ENCODE measurements around the gene RGS3. TPM values are rescaled to one million over a fixed set of nuclear protein-coding genes. Genes with fewer than 3 reads are reported as not detected.

The RGS3 gene
- total and polyA plus RNA-seq, 2 donors (not counting 3 experiments of a cell fraction or from before 2014, with no cell fraction given) = 356 to 416 TPM

GRCh38 chr9:113599646-113600022 is 136.1 kb downstream of the RGS3 start:
- ChIA-PET POLR2A (interaction anchor here (1.1 to 7.5 kb wide), 6 partner anchors 8 to 56 kb away, joined by 3 to 75 read pairs (median 8); no protein-coding TSS in a partner anchor), CTCF (interaction anchor here (0.7 to 18.1 kb wide), 7 partner anchors 8 to 153 kb away, joined by 3 to 1173 read pairs (median 5); no protein-coding TSS in a partner anchor)
- TF ChIP-seq JUN (IDR thresholded peaks at IDR 0.05; ENCODE audit: borderline replicate concordance, insufficient read depth, insufficient read length, low read depth) (peak; percentile 41), EZH2 (IDR thresholded peaks at IDR 0.05; ENCODE audit: borderline replicate concordance, low read depth, low read length, severe bottlenecking) (no peak), POLR2AphosphoS5 (IDR thresholded peaks at IDR 0.05; ENCODE audit: insufficient read depth, low read depth, low read length) (peak; percentile 51), POLR2A (IDR thresholded peaks at IDR 0.05; ENCODE audit: low read depth, low read length) (peak; percentile 47)
- FAIRE-seq (peak; percentile 87), DNase-seq (ENCODE audit: low read depth, low spot score) (peak; percentile 81)
- dilution Hi-C loops (cut with MboI; ENCODE audit: extremely low pct_ligation_motif_present, low sequenced_read_pairs) (loop anchor here (10.0 kb wide), 1 partner anchor 55 kb away; no protein-coding TSS in a partner anchor), intact Hi-C loops (cut with micrococcal nuclease) (loop anchor here (1.0 kb wide), 3 partner anchors 10 to 35 kb away; no protein-coding TSS in a partner anchor)
- Histone ChIP-seq H3K9me1 (replicated peaks; ENCODE audit: control insufficient read depth, extremely low read depth, insufficient read depth, low read length) (no peaks in the 10 kb centered on the region), H4K20me1 (replicated peaks; ENCODE audit: control insufficient read depth, extremely low read depth, insufficient read depth, low read length) (no peaks in the 10 kb centered on the region), H3K27me3 (ENCODE audit: control insufficient read depth in 2 of 2, insufficient read depth in 2 of 2, low read length in 2 of 2) (no peaks in the 10 kb centered on the region), H3K36me3 (ENCODE audit: control insufficient read depth in 2 of 2, extremely low read depth in 1 of 2, insufficient read depth in 2 of 2, low read length in 2 of 2) (peaks cover 24 to 29% of the 10 kb centered on the region in 2 experiments), H3K79me2 (ENCODE audit: control insufficient read depth, insufficient read depth, low read length) (peaks cover 38% of the 10 kb centered on the region), H3K9ac (replicated peaks; ENCODE audit: extremely low read depth, insufficient read depth, low read length) (peak overlapping the region; percentile 50), H3K27ac (ENCODE audit: insufficient read depth, low read depth, low read length) (peak overlapping the region; percentile 90), H3K4me3 (replicated peaks in 1 of 3; ENCODE audit: insufficient read depth in 1 of 3, low read depth in 1 of 3, low read length in 3 of 3) (no peak overlapping the region), H3K4me1 (ENCODE audit: control insufficient read depth, extremely low read depth, insufficient read depth, low read length) (peaks cover 65% of the 10 kb centered on the region), H3K4me2 (ENCODE audit: insufficient read depth, low read length) (no peak overlapping the region), H2AFZ (ENCODE audit: low read depth, low read length) (no peak overlapping the region), H3K9me3 (replicated peaks; ENCODE audit: control insufficient read depth, insufficient read depth, low read length) (no peaks in the 10 kb centered on the region)
- BruUV-seq (replicated peaks) = no TSS peak

GRCh38 chr9:113600023-113600823 is 136.7 kb downstream of the RGS3 start:
- peaks cover 32% of the 10 kb centered on the region for H3K79me2 ChIP-seq (ENCODE audit: control insufficient read depth, insufficient read depth, low read length)
- H3K4me1 ChIP-seq (ENCODE audit: control insufficient read depth, extremely low read depth, insufficient read depth, low read length) = peaks cover 64% of the 10 kb centered on the region
- peak overlapping the region; percentile 90 for H3K27ac ChIP-seq (ENCODE audit: insufficient read depth, low read depth, low read length)
- ChIA-PET POLR2A (interaction anchor here (0.6 to 7.5 kb wide), 9 partner anchors 9 to 116 kb away, joined by 3 to 75 read pairs (median 4); no protein-coding TSS in a partner anchor), CTCF (interaction anchor here (0.7 to 18.1 kb wide), 10 partner anchors 8 to 154 kb away, joined by 3 to 1173 read pairs (median 4); no protein-coding TSS in a partner anchor)
- DNase-seq (ENCODE audit: low read depth, low spot score) (peak; percentile 53), FAIRE-seq (peak; percentile 55)
- H3K4me2 ChIP-seq (ENCODE audit: insufficient read depth, low read length) = no peak overlapping the region
- BruUV-seq (replicated peaks) = no TSS peak
- H4K20me1 ChIP-seq (replicated peaks; ENCODE audit: control insufficient read depth, extremely low read depth, insufficient read depth, low read length) = no peaks in the 10 kb centered on the region
- peak overlapping the region; percentile 50 for H3K9ac ChIP-seq (replicated peaks; ENCODE audit: extremely low read depth, insufficient read depth, low read length)
- dilution Hi-C loops (cut with MboI; ENCODE audit: extremely low pct_ligation_motif_present, low sequenced_read_pairs) (no loop called here), intact Hi-C loops (cut with micrococcal nuclease) (loop anchor here (1.0 kb wide), 2 partner anchors 9 to 20 kb away; no protein-coding TSS in a partner anchor)
- no peaks in the 10 kb centered on the region for H3K9me3 ChIP-seq (replicated peaks; ENCODE audit: control insufficient read depth, insufficient read depth, low read length)
- no peaks in the 10 kb centered on the region for H3K9me1 ChIP-seq (replicated peaks; ENCODE audit: control insufficient read depth, extremely low read depth, insufficient read depth, low read length)
- H3K4me3 ChIP-seq (replicated peaks in 1 of 3; ENCODE audit: insufficient read depth in 1 of 3, low read depth in 1 of 3, low read length in 3 of 3) = no peak overlapping the region
- TF ChIP-seq, protein P1, sequence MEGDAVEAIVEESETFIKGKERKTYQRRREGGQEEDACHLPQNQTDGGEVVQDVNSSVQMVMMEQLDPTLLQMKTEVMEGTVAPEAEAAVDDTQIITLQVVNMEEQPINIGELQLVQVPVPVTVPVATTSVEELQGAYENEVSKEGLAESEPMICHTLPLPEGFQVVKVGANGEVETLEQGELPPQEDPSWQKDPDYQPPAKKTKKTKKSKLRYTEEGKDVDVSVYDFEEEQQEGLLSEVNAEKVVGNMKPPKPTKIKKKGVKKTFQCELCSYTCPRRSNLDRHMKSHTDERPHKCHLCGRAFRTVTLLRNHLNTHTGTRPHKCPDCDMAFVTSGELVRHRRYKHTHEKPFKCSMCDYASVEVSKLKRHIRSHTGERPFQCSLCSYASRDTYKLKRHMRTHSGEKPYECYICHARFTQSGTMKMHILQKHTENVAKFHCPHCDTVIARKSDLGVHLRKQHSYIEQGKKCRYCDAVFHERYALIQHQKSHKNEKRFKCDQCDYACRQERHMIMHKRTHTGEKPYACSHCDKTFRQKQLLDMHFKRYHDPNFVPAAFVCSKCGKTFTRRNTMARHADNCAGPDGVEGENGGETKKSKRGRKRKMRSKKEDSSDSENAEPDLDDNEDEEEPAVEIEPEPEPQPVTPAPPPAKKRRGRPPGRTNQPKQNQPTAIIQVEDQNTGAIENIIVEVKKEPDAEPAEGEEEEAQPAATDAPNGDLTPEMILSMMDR (IDR thresholded peaks at IDR 0.05; ENCODE audit: extremely low read depth in 1 of 2, insufficient read depth in 1 of 2, low read depth in 1 of 2, low read length in 2 of 2) = no peak
- TF ChIP-seq, protein P2, sequence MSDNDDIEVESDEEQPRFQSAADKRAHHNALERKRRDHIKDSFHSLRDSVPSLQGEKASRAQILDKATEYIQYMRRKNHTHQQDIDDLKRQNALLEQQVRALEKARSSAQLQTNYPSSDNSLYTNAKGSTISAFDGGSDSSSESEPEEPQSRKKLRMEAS (IDR thresholded peaks at IDR 0.05; ENCODE audit: insufficient read depth, insufficient read length) = no peak
- TF ChIP-seq JUN (IDR thresholded peaks at IDR 0.05; ENCODE audit: borderline replicate concordance, insufficient read depth, insufficient read length, low read depth) = no peak
- no peak for TF ChIP-seq EZH2 (IDR thresholded peaks at IDR 0.05; ENCODE audit: borderline replicate concordance, low read depth, low read length, severe bottlenecking)
- H2AFZ ChIP-seq (ENCODE audit: low read depth, low read length) = no peak overlapping the region
- H3K36me3 ChIP-seq (ENCODE audit: control insufficient read depth in 2 of 2, extremely low read depth in 1 of 2, insufficient read depth in 2 of 2, low read length in 2 of 2) = peaks cover 24% of the 10 kb centered on the region in 2 experiments
- H3K27me3 ChIP-seq (ENCODE audit: control insufficient read depth in 2 of 2, insufficient read depth in 2 of 2, low read length in 2 of 2) = no peaks in the 10 kb centered on the region
